Natural killer cell treated with Interleukin-12 subunit alpha and Interleukin-12 subunit beta and Interleukin-15 and Interleukin-18, amount 100 ng/mL, for 72 hours (primary cell): ENCODE measurements around the gene APBA2. TPM values are rescaled to one million over a fixed set of nuclear protein-coding genes. Genes with fewer than 3 reads are reported as not detected.

ENCODE experiments used
- ATAC-seq, 2 donors: fragments of 150-1000 bp; cut with Tn5 transposase in 1 of 2; sonication (Bioruptor Pico), chemical (Tn5 transposase) in 1 of 2; 2 replicates each; pipeline ENCODE4 v1.10.0; 2021
- DNase-seq: peaks from one replicate; pipeline ENCODE4 v3.0.0; 2022; ENCODE audit warnings: low spot score
- H3K27ac Mint-ChIP-seq, 2 donors: 1 replicate in 1 of 2; 2 replicates in 1 of 2; pipeline ENCODE4 v1.8.0; 2022; ENCODE audit warnings: mixed read lengths in 2 of 2, mild to moderate bottlenecking in 1 of 2, moderate library complexity in 1 of 2
- H3K27me3 Mint-ChIP-seq, 2 donors: 1 replicate in 1 of 2; 2 replicates in 1 of 2; pipeline ENCODE4 v1.8.0; 2022; ENCODE audit warnings: mixed read lengths in 2 of 2
- H3K36me3 Mint-ChIP-seq: one replicate; pipeline ENCODE4 v1.8.0; 2022; ENCODE audit warnings: mixed read lengths
- H3K4me1 Mint-ChIP-seq, 2 donors: 1 replicate in 1 of 2; 2 replicates in 1 of 2; pipeline ENCODE4 v1.8.0; 2022; ENCODE audit warnings: low read depth in 2 of 2, mixed read lengths in 2 of 2, mild to moderate bottlenecking in 1 of 2
- H3K4me3 Mint-ChIP-seq: one replicate; pipeline ENCODE4 v1.8.0; 2022; ENCODE audit warnings: mixed read lengths
- H3K9me3 Mint-ChIP-seq: 2 replicates; pipeline ENCODE4 v1.8.0; 2022; ENCODE audit warnings: mixed read lengths
- total RNA-seq, 2 donors: library from RNA; stranded (reverse); gene quantifications; one replicate each; pipeline ENCODE4 v1.2.3, GENCODE V29; 2022

Gene APBA2
- total RNA-seq, 2 donors from 2014 or later = 6.0 to 19.4 TPM

- no peaks in the 10 kb centered on the region for H3K27me3 Mint-ChIP-seq
- H3K27ac Mint-ChIP-seq = no peak overlapping the region
- no peak overlapping the region for H3K4me3 Mint-ChIP-seq
- no peaks in the 10 kb centered on the region for H3K9me3 Mint-ChIP-seq
- no peak for ATAC-seq
- DNase-seq = no peak
- no peaks in the 10 kb centered on the region for H3K36me3 Mint-ChIP-seq
- peaks cover 0 to 8% of the 10 kb centered on the region in 2 donors for H3K4me1 Mint-ChIP-seq
These were observed 236.7 kb downstream of the APBA2 start for GRCh38 chr15:29122506-29122905.

DNA sequence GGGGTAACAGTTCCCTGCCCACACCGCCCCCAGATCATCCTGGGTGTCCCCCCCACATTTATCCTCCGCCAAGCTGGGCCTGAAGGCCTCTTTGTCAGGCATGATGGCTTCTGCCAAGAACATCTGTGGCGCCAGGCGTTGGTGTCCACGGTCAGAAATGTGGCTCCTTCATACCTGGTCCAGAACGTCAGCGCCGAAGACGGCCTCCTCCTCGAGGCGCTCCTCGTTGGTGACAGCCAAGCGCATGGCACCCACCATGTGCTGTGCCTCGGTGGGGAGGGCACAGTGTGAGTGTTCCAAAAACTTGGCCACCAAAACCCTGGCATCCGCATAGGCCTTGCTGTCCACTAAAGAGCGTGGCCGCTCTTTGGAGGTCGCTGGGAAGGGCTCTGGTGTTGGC, 237.4 kb downstream of the APBA2 start:
- peaks cover 0 to under 1% of the 10 kb centered on the region in 2 donors for H3K27me3 Mint-ChIP-seq
- H3K4me1 Mint-ChIP-seq = peaks cover 0 to 8% of the 10 kb centered on the region in 2 donors
- H3K4me3 Mint-ChIP-seq = no peak overlapping the region
- ATAC-seq (no peak), DNase-seq (no peak)
- no peaks in the 10 kb centered on the region for H3K36me3 Mint-ChIP-seq
- H3K9me3 Mint-ChIP-seq = no peaks in the 10 kb centered on the region
- H3K27ac Mint-ChIP-seq = no peak overlapping the region

DNA sequence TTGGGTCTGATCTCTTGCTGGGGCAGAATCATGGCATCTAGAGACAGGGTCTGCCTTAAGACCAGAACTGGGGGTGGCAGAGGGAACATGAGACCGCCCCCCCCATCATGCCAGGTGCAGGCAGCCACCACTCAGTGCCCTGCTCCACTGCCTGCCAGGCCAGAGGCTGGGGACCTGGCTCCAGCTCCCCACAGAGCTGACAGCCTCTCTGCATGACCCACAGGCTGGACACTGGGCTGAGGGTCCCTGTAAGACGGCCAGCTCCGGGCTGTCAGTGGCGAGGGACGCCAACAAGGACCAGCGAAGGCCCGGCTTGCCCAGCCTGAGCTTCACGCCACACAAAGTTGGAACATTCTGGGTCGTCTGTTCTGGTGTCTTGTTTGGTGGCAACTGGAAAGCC, 238.2 kb downstream of the APBA2 start:
- ATAC-seq (no peak), DNase-seq (no peak)
- H3K9me3 Mint-ChIP-seq = no peaks in the 10 kb centered on the region
- H3K36me3 Mint-ChIP-seq = no peaks in the 10 kb centered on the region
- H3K27me3 Mint-ChIP-seq = peaks cover 0 to 4% of the 10 kb centered on the region in 2 donors
- H3K4me3 Mint-ChIP-seq = no peak overlapping the region
- peaks cover 0 to 8% of the 10 kb centered on the region in 2 donors for H3K4me1 Mint-ChIP-seq
- H3K27ac Mint-ChIP-seq = no peak overlapping the region

GRCh38 chr15:29124581-29125381, 239.0 kb downstream of the APBA2 start:
- ATAC-seq = no peak
- Mint-ChIP-seq H3K27me3 (peaks cover under 1 to 4% of the 10 kb centered on the region in 2 donors), H3K4me1 (peaks cover 0 to 8% of the 10 kb centered on the region in 2 donors), H3K36me3 (no peaks in the 10 kb centered on the region), H3K4me3 (no peak overlapping the region), H3K27ac (no peak overlapping the region), H3K9me3 (no peaks in the 10 kb centered on the region)
- DNase-seq = no peak

- no peak for DNase-seq
- Mint-ChIP-seq H3K27ac (no peak overlapping the region), H3K27me3 (peaks cover 4 to 5% of the 10 kb centered on the region in 2 donors), H3K36me3 (no peaks in the 10 kb centered on the region), H3K4me1 (peaks cover 0 to 8% of the 10 kb centered on the region in 2 donors), H3K9me3 (no peaks in the 10 kb centered on the region), H3K4me3 (no peak overlapping the region)
- no peak for ATAC-seq
These were observed 239.8 kb downstream of the APBA2 start for GRCh38 chr15:29125382-29126207.

DNA sequence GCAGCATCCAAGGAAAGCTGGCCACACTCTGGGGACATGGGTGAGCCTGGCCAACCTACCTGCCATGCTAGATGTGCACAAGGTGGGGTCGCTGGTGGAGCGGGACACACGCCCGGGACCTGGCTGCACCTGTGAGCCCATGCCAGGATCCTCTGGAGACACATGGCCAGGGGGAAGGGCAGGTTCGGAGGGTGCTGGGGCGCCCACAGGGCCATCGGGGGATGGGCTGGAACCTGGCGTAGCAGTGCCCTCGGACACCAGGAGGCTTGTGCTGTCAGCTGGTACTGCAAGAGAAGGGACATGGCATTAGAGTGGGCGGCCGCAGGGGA, 240.4 kb downstream of the APBA2 start:
- Mint-ChIP-seq H3K9me3 (no peaks in the 10 kb centered on the region), H3K4me3 (no peak overlapping the region), H3K27me3 (peaks cover 4 to 5% of the 10 kb centered on the region in 2 donors), H3K27ac (no peak overlapping the region), H3K36me3 (no peaks in the 10 kb centered on the region), H3K4me1 (peaks cover 0 to 8% of the 10 kb centered on the region in 2 donors)
- DNase-seq (no peak), ATAC-seq (no peak)

GRCh38 chr15:29126821-29127461, 241.2 kb downstream of the APBA2 start:
- Mint-ChIP-seq H3K36me3 (no peaks in the 10 kb centered on the region), H3K27me3 (peaks cover 4 to 5% of the 10 kb centered on the region in 2 donors), H3K9me3 (no peaks in the 10 kb centered on the region), H3K4me1 (peaks cover 0 to 8% of the 10 kb centered on the region in 2 donors), H3K4me3 (no peak overlapping the region), H3K27ac (no peak overlapping the region)
- DNase-seq = no peak
- no peak for ATAC-seq

DNA sequence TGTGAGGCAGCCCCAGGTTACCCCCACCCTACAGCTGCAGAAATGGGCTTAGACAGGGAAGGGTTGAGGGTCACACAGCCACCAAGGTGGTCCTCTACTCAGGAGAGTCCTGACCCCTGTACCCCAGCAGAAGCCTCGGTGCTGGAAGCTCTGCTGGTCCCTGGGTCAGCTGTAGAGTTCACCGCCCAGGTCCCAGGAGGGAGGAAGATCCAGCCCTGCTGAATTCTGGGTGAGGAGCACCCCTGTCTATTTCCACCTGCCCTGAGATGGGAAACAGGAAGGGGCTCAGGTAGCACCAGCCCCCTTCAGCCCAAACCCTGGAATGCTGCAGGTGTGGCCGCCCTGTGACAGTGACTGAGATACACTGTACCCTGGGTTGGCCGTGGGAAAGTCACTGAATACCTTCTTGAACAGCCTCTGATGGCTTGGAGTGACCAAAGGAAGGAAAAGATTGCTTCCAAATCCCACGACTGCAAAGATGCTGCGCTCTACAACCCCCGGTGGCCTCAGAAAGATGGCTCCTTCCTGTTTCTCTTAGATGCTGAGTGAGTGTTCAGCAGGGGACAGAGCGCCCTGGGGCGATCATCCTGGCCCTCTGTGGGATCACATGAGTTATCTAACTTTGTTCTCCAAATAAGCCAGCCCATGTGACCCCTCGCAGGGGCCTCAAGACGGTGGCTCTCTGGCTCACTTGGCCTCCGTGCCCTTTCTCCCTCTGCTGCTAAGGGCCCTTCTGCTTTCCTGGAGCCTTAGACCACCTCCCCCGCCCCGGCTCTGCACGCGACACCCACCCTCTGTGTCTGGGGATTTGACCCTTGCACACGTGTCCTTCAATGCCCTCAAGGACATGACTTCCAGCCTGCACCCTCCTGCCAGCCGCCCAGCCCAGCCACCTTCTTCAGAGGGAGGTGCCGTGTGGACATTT, 242.0 kb downstream of the APBA2 start:
- ATAC-seq = no peak
- no peaks in the 10 kb centered on the region for H3K9me3 Mint-ChIP-seq

GRCh38 chr15:29128671-29129070, 242.9 kb downstream of the APBA2 start:
- ATAC-seq (no peak), DNase-seq (no peak)
- no peak overlapping the region for H3K27ac Mint-ChIP-seq
- no peaks in the 10 kb centered on the region for H3K36me3 Mint-ChIP-seq
- H3K9me3 Mint-ChIP-seq = no peaks in the 10 kb centered on the region
- no peaks in the 10 kb centered on the region for H3K4me1 Mint-ChIP-seq
- H3K4me3 Mint-ChIP-seq = no peak overlapping the region
- peaks cover 4 to 5% of the 10 kb centered on the region in 2 donors for H3K27me3 Mint-ChIP-seq

More for the DNA sequence above, 242.0 kb downstream of the APBA2 start:
- H3K27me3 Mint-ChIP-seq = peaks cover 4 to 5% of the 10 kb centered on the region in 2 donors
- no peak overlapping the region for H3K27ac Mint-ChIP-seq
- DNase-seq = no peak
- peaks cover 0 to 3% of the 10 kb centered on the region in 2 donors for H3K4me1 Mint-ChIP-seq
- no peaks in the 10 kb centered on the region for H3K36me3 Mint-ChIP-seq
- no peak overlapping the region for H3K4me3 Mint-ChIP-seq

DNA sequence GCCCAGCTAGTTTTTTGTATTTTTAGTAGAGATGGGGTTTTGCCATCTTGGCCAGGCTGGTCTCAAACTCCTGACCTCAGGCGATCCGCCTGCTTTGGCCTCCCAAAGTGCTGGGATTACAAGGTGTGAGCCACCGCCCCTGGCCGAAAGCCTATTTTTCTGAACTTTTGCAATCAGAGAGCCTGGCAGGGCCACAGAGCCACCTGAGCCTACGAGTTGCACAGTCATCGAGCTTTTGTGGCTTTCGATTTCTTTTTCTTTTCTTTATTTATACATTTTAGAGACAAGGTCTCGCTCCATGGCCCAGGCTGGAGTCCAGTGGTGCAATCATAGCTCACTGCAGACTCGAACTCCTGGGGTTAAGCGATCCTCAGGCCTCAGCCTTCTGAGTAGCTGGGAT, 243.4 kb downstream of the APBA2 start:
- H3K27ac Mint-ChIP-seq = no peak overlapping the region
- peaks cover 4 to 5% of the 10 kb centered on the region in 2 donors for H3K27me3 Mint-ChIP-seq
- no peak for ATAC-seq
- H3K4me1 Mint-ChIP-seq = no peaks in the 10 kb centered on the region
- DNase-seq = no peak
- H3K4me3 Mint-ChIP-seq = no peak overlapping the region
- no peaks in the 10 kb centered on the region for H3K36me3 Mint-ChIP-seq
- no peaks in the 10 kb centered on the region for H3K9me3 Mint-ChIP-seq

DNA sequence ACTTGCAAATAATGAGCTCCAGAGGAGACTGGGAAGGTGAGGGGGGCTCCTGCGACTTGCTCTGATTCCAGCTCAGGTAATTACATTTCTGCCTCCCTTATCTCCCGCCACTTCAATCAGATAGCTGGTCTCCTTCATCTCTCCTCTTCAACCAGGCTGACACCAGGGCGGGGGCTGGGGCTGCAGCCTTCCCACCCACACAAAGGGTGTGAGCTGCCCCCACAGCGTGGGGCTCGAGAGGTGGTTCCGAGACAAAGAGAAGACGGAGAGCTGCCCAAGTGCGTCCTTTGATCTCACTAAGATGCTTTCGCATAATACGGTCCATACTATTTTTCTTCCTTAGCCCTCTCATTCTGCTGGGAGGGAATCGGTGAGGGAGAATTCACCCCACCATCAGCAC, 244.2 kb downstream of the APBA2 start:
- H3K4me3 Mint-ChIP-seq = no peak overlapping the region
- ATAC-seq (no peak), DNase-seq (no peak)
- H3K27ac Mint-ChIP-seq = no peak overlapping the region
- peaks cover 4 to 5% of the 10 kb centered on the region in 2 donors for H3K27me3 Mint-ChIP-seq
- H3K9me3 Mint-ChIP-seq = no peaks in the 10 kb centered on the region
- no peaks in the 10 kb centered on the region for H3K36me3 Mint-ChIP-seq
- no peaks in the 10 kb centered on the region for H3K4me1 Mint-ChIP-seq

DNA sequence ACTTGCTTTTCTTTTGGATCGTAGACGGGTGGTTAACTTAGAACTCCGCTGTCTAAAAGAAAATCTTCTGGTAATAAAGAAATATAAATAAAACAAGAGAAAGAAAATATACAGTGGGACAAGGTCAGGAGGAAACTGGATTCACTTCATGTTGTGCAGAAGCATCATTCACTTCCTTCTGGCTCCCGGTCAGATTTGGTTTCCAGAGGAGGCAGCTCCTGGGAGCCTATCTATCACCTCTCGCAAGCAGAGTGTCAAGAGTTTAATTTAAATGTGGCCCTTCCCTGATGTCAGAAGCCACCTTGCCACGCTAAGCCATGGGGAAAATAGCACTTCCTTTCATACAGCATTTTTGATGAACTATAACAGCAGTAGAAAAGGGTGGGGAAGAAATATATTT, 244.7 kb downstream of the APBA2 start:
- no peak overlapping the region for H3K27ac Mint-ChIP-seq

More for the DNA sequence above, 244.7 kb downstream of the APBA2 start:
- no peak for DNase-seq
- Mint-ChIP-seq H3K4me3 (no peak overlapping the region), H3K36me3 (no peaks in the 10 kb centered on the region), H3K9me3 (no peaks in the 10 kb centered on the region), H3K27me3 (peaks cover 4 to 5% of the 10 kb centered on the region in 2 donors), H3K4me1 (no peaks in the 10 kb centered on the region)
- no peak for ATAC-seq
